WTC11 (cell line): ENCODE measurements around the gene POLR1H. TPM values are rescaled to one million over a fixed set of nuclear protein-coding genes. Genes with fewer than 3 reads are reported as not detected.

Experiments used
- ATAC-seq: fragments of 200-7000 bp; cut with Tn5 transposase; 2 replicates; pipeline ENCODE4 v1.10.0; 2021; ENCODE audit warnings: mild to moderate bottlenecking, moderate library complexity
- Bru-seq: library from RNA; stranded (reverse); fragments of 400-500 nt; gene quantifications from one replicate; lab custom pipeline; 2021; lab: Mats Ljungman, UMichigan
- CTCF ChIA-PET: fragments of 300-600 bp; sonication (Branson Sonifier 250); formaldehyde crosslinking; loops from one replicate; lab custom pipeline; 2021; ENCODE audit warnings: antibody characterized with exemption; lab: Charles Lee
- POLR2A ChIA-PET: fragments of 350-600 bp; sonication (Branson Sonifier 250); formaldehyde crosslinking; loops from one replicate; lab custom pipeline; 2021; ENCODE audit warnings: antibody characterized with exemption; lab: Charles Lee
- DNase-seq: peaks from one replicate; pipeline ENCODE4 v3.0.0; 2021; ENCODE audit warnings: low spot score
- H3K27ac Mint-ChIP-seq: 2 replicates; pipeline ENCODE4 v1.8.0; 2021; ENCODE audit warnings: mixed read lengths
- H3K27me3 Mint-ChIP-seq: 2 replicates; pipeline ENCODE4 v1.8.0; 2021; ENCODE audit warnings: low read depth, mild to moderate bottlenecking, moderate library complexity, mixed read lengths
- H3K36me3 Mint-ChIP-seq: 2 replicates; pipeline ENCODE4 v1.8.0; 2021; ENCODE audit warnings: mixed read lengths
- H3K4me1 Mint-ChIP-seq: 2 replicates; pipeline ENCODE4 v1.8.0; 2022; ENCODE audit warnings: mixed read lengths
- H3K4me3 Mint-ChIP-seq: 2 replicates; pipeline ENCODE4 v1.8.0; 2021; ENCODE audit warnings: mild to moderate bottlenecking, moderate library complexity, mixed read lengths
- H3K9me3 Mint-ChIP-seq: 2 replicates; pipeline ENCODE4 v1.8.0; 2021; ENCODE audit warnings: mixed read lengths
- ATF6 ChIP-seq: sonication (generic); formaldehyde crosslinking; IDR thresholded peaks from 2 replicates; pipeline ENCODE4 v1.8.1; 2023; ENCODE audit warnings: mild to moderate bottlenecking, missing genetic modification reagents
- CREM ChIP-seq: sonication (generic); formaldehyde crosslinking; IDR thresholded peaks from 2 replicates; pipeline ENCODE4 v1.8.1; 2022; ENCODE audit warnings: mild to moderate bottlenecking, missing genetic modification reagents, moderate library complexity
- CTCF ChIP-seq: fragments of 200-600 bp; IDR thresholded peaks from 2 replicates; pipeline ENCODE4 v1.8.0; 2022; ENCODE audit warnings: antibody characterized with exemption
- GABPB1 ChIP-seq: sonication (generic); formaldehyde crosslinking; IDR thresholded peaks from 2 replicates; pipeline ENCODE4 v1.8.1; 2023; ENCODE audit warnings: mild to moderate bottlenecking, missing genetic modification reagents
- GTF2I ChIP-seq: fragments of 250-450 bp; sonication (Bioruptor Pico); conservative IDR thresholded peaks from 2 replicates; pipeline ENCODE4 v1.4.0; 2021; ENCODE audit warnings: mild to moderate bottlenecking
- HMGXB4 ChIP-seq: sonication (generic); formaldehyde crosslinking; IDR thresholded peaks from 2 replicates; pipeline ENCODE4 v1.8.1; 2023; ENCODE audit warnings: mild to moderate bottlenecking, moderate library complexity, missing genetic modification reagents
- JAZF1 ChIP-seq: fragments of 250-450 bp; sonication (Bioruptor Pico); IDR thresholded peaks from 2 replicates; pipeline ENCODE4 v1.9.0; 2021; ENCODE audit warnings: moderate library complexity, mild to moderate bottlenecking, inconsistent platforms
- MLX ChIP-seq: sonication (generic); formaldehyde crosslinking; IDR thresholded peaks from 2 replicates; pipeline ENCODE4 v1.8.1; 2023; ENCODE audit warnings: mild to moderate bottlenecking, missing genetic modification reagents, moderate library complexity
- NFATC4 ChIP-seq: fragments of 250-450 bp; sonication (Bioruptor Pico); IDR thresholded peaks from 2 replicates; pipeline ENCODE4 v1.9.0; 2021; ENCODE audit warnings: mild to moderate bottlenecking
- NFYB ChIP-seq: sonication (generic); formaldehyde crosslinking; conservative IDR thresholded peaks from 2 replicates; pipeline ENCODE4 v1.8.0; 2022; ENCODE audit warnings: low read depth, missing genetic modification reagents
- NR1H2 ChIP-seq: sonication (generic); formaldehyde crosslinking; IDR thresholded peaks from 2 replicates; pipeline ENCODE4 v1.9.0; 2021; ENCODE audit warnings: mild to moderate bottlenecking, moderate library complexity, missing genetic modification reagents
- NR2C2 ChIP-seq: sonication (generic); formaldehyde crosslinking; IDR thresholded peaks from 2 replicates; pipeline ENCODE4 v1.8.0; 2022; ENCODE audit warnings: mild to moderate bottlenecking, missing genetic modification reagents
- SP1 ChIP-seq: sonication (generic); formaldehyde crosslinking; conservative IDR thresholded peaks from 2 replicates; pipeline ENCODE4 v1.8.1; 2022; ENCODE audit warnings: missing genetic modification reagents
- ZBTB21 ChIP-seq: sonication (generic); formaldehyde crosslinking; IDR thresholded peaks from 2 replicates; pipeline ENCODE4 v1.8.1; 2023; ENCODE audit warnings: mild to moderate bottlenecking, missing genetic modification reagents, borderline replicate concordance
- ZBTB43 ChIP-seq: sonication (generic); formaldehyde crosslinking; IDR thresholded peaks from 2 replicates; pipeline ENCODE4 v1.8.1; 2023; ENCODE audit warnings: mild to moderate bottlenecking, missing genetic modification reagents
- ZNF281 ChIP-seq: sonication (generic); formaldehyde crosslinking; IDR thresholded peaks from 2 replicates; pipeline ENCODE4 v1.8.0; 2023; ENCODE audit warnings: mild to moderate bottlenecking, missing genetic modification reagents
- ZNF396 ChIP-seq: fragments of 250-450 bp; sonication (Bioruptor Pico); IDR thresholded peaks from 2 replicates; pipeline ENCODE4 v1.8.0; 2021; ENCODE audit warnings: mild to moderate bottlenecking, moderate library complexity, borderline replicate concordance
- ZNF416 ChIP-seq: fragments of 250-450 bp; sonication (Bioruptor Pico); IDR thresholded peaks from 2 replicates; pipeline ENCODE4 v1.9.0; 2021; ENCODE audit warnings: mild to moderate bottlenecking, inconsistent platforms
- ZNF423 ChIP-seq: fragments of 250-450 bp; sonication (Bioruptor Pico); IDR thresholded peaks from 2 replicates; pipeline ENCODE4 v2.1.2; 2022; ENCODE audit warnings: mild to moderate bottlenecking, moderate library complexity
- long read RNA-seq, 3 experiments: library from RNA in 1 of 3; library from capped mRNA in 1 of 3; library from polyadenylated mRNA in 1 of 3; unstranded in 2 of 3; stranded (forward) in 1 of 3; transcript quantifications; one replicate each; pipeline ENCODE4 v2.0.0, GENCODE V29; 2021
- total RNA-seq: library from RNA; stranded (reverse); gene quantifications from 3 replicates; pipeline ENCODE4 v1.2.3, GENCODE V29; 2021
- TF ChIP-seq, protein P1 (sequence below): sonication (generic); formaldehyde crosslinking; conservative IDR thresholded peaks from 2 replicates; pipeline ENCODE4 v1.8.1; 2023; ENCODE audit warnings: mild to moderate bottlenecking, low read depth, missing genetic modification reagents, moderate library complexity

The POLR1H gene, protein sequence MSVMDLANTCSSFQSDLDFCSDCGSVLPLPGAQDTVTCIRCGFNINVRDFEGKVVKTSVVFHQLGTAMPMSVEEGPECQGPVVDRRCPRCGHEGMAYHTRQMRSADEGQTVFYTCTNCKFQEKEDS
- total RNA-seq (37.7 to 39.6 TPM (median 38.8 TPM) in 3 replicates), Bru-seq, nascent RNA (percentile 78 among the genes with signal in this experiment)
- long read RNA-seq, experiment 1, transcript ZNRD1-201 (4 exons, 864 nt): major isoform, 11 of 20 reads
- long read RNA-seq, experiment 1, transcript ZNRD1-202 (5 exons, 743 nt): minor isoform, 6 of 20 reads
- long read RNA-seq, experiment 1, partial matches to known transcripts: 0 of 20 reads
- long read RNA-seq, experiment 1, other reads (novel, unspliced or antisense): 2 of 20 reads
- long read RNA-seq, experiment 2, transcript ZNRD1-201 (4 exons, 864 nt): minor isoform, 13 of 59 reads
- long read RNA-seq, experiment 2, transcript ZNRD1-203 (5 exons, 736 nt): minor isoform, 13 of 59 reads
- long read RNA-seq, experiment 2, transcript ZNRD1-202 (5 exons, 743 nt): major isoform, 18 of 59 reads
- long read RNA-seq, experiment 2, partial matches to known transcripts: 4 of 59 reads
- long read RNA-seq, experiment 2, other reads (novel, unspliced or antisense): 11 of 59 reads
- long read RNA-seq, experiment 3, transcript ZNRD1-201 (4 exons, 864 nt): major isoform, 62 of 68 reads
- long read RNA-seq, experiment 3, partial matches to known transcripts: 0 of 68 reads
- long read RNA-seq, experiment 3, other reads (novel, unspliced or antisense): 3 of 68 reads

GRCh38 chr6:30061092-30061857 is at the start of gene POLR1H:
Gene POLR1H, plus strand, starts transcription at chr6:30061265. Its CDS starts 260 bp downstream, at chr6:30061525.
- no peaks in the 10 kb centered on the region for H3K27me3 Mint-ChIP-seq
- H3K4me3 Mint-ChIP-seq: peak within 1 kb of the TSS; percentile 98
- H3K27ac Mint-ChIP-seq: peak within 1 kb of the TSS; percentile 94
- DNase-seq (peak; percentile 92), ATAC-seq (peak; percentile 98)
- peaks cover 14% of the 10 kb centered on the region; the same call in 1 of the 2 replicates for H3K36me3 Mint-ChIP-seq
- no peaks in the 10 kb centered on the region for H3K9me3 Mint-ChIP-seq
- H3K4me1 Mint-ChIP-seq: peaks cover 28% of the 10 kb centered on the region
- POLR2A ChIA-PET: interaction anchor here (1.1 to 1.6 kb wide), 4 partner anchors 13 to 213 kb away, joined by 3 to 8 read pairs (median 3); no protein-coding TSS in a partner anchor
- CTCF ChIA-PET: interaction anchor here (1.2 to 3.0 kb wide), 5 partner anchors 14 to 411 kb away, joined by 4 to 16 read pairs (median 8); partner anchors contain the start of gene RNF39
- TF ChIP-seq CTCF (no peak), CREM (CRISPR knock-in tag) (peak; percentile 98), ZBTB43 (no peak), ZNF281 (CRISPR knock-in tag) (no peak), NR1H2 (CRISPR knock-in tag) (no peak), ATF6 (no peak), NR2C2 (CRISPR knock-in tag) (no peak), ZNF416 (no peak), NFATC4 (CRISPR knock-in tag) (no peak), HMGXB4 (CRISPR knock-in tag) (0 out of 2 replicates have a peak, but pooled peaks have one; percentile 32), GABPB1 (CRISPR knock-in tag) (peak; percentile 46), MLX (CRISPR knock-in tag) (no peak), ZNF423 (CRISPR knock-in tag) (no peak), ZBTB21 (CRISPR knock-in tag) (no peak), ZNF396 (CRISPR knock-in tag) (no peak), SP1 (peak; percentile 65), GTF2I (CRISPR knock-in tag) (no peak), JAZF1 (CRISPR knock-in tag) (no peak), NFYB (CRISPR knock-in tag) (peak; percentile 86)
- TF ChIP-seq, protein P1, sequence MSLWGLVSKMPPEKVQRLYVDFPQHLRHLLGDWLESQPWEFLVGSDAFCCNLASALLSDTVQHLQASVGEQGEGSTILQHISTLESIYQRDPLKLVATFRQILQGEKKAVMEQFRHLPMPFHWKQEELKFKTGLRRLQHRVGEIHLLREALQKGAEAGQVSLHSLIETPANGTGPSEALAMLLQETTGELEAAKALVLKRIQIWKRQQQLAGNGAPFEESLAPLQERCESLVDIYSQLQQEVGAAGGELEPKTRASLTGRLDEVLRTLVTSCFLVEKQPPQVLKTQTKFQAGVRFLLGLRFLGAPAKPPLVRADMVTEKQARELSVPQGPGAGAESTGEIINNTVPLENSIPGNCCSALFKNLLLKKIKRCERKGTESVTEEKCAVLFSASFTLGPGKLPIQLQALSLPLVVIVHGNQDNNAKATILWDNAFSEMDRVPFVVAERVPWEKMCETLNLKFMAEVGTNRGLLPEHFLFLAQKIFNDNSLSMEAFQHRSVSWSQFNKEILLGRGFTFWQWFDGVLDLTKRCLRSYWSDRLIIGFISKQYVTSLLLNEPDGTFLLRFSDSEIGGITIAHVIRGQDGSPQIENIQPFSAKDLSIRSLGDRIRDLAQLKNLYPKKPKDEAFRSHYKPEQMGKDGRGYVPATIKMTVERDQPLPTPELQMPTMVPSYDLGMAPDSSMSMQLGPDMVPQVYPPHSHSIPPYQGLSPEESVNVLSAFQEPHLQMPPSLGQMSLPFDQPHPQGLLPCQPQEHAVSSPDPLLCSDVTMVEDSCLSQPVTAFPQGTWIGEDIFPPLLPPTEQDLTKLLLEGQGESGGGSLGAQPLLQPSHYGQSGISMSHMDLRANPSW (CRISPR knock-in tag): no peak
